Measurements from ENCODE around the gene CTSE. TPM values are rescaled to one million over a fixed set of nuclear protein-coding genes. Genes with fewer than 3 reads are reported as not detected.

Gene CTSE
- total RNA-seq, 1 experiment from 2014 or later = not detected

GRCh38 chr1:205961991-205962820 is 61.5 kb downstream of the CTSE start:
- in situ Hi-C loops (cut with HindIII; ENCODE audit: low pct_unique_long_range_greater_than_20kb, low sequenced_read_pairs) = no loop called here

GRCh38 chr1:205961405-205961804 is 62.3 kb downstream of the CTSE start:
- DNase-seq (ENCODE audit: low read depth, low spot score) (no peak), ATAC-seq (no peak)
- Histone ChIP-seq H3K36me3 (ENCODE audit: control insufficient read depth, insufficient read depth, low read length) (no peaks in the 10 kb centered on the region), H3K4me1 (ENCODE audit: control insufficient read depth, insufficient read depth, low read length) (no peaks in the 10 kb centered on the region), H3K4me3 (ENCODE audit: low read depth in 2 of 2, low read length in 2 of 2) (no peak overlapping the region), H3K27me3 (ENCODE audit: control insufficient read depth, insufficient read depth, low read length) (peaks cover 11% of the 10 kb centered on the region), H3K27ac (ENCODE audit: low read length) (no peak overlapping the region), H3K9me3 (ENCODE audit: control insufficient read depth, insufficient read depth, low read depth, low read length) (no peaks in the 10 kb centered on the region)
- POLR2A ChIA-PET = no interaction called here
- TF ChIP-seq POLR2AphosphoS5 (IDR thresholded peaks at IDR 0.05; ENCODE audit: low read depth, low read length) = no peak
- no peak for TF ChIP-seq SIN3A (IDR thresholded peaks at IDR 0.05; ENCODE audit: borderline replicate concordance, insufficient read depth, low read depth, low read length)
- TF ChIP-seq REST (IDR thresholded peaks at IDR 0.05; ENCODE audit: insufficient read depth in 1 of 2, low read depth in 2 of 2, low read length in 1 of 2) = no peak
- TF ChIP-seq CTCF (IDR thresholded peaks at IDR 0.05) = no peak
- TF ChIP-seq TCF7L2 (IDR thresholded peaks at IDR 0.05; ENCODE audit: low read depth, low read length) = no peak
- CTCF ChIA-PET = interaction anchor here (1.2 kb wide), 1 partner anchor 16 kb away, joined by 3 read pairs; no protein-coding TSS in a partner anchor
- in situ Hi-C loops (cut with HindIII; ENCODE audit: low pct_unique_long_range_greater_than_20kb, low sequenced_read_pairs) (no loop called here), intact Hi-C loops (cut with micrococcal nuclease; ENCODE audit: unreplicated experiment) (no loop called here)
- no TSS peak for BruUV-seq (replicated peaks)

More at GRCh38 chr1:205961991-205962820, 61.5 kb downstream of the CTSE start:
- Histone ChIP-seq H3K9me3 (ENCODE audit: control insufficient read depth, insufficient read depth, low read depth, low read length) (no peaks in the 10 kb centered on the region), H3K27ac (ENCODE audit: low read length) (no peak overlapping the region), H3K4me3 (ENCODE audit: low read depth in 2 of 2, low read length in 2 of 2) (no peak overlapping the region), H3K4me1 (ENCODE audit: control insufficient read depth, insufficient read depth, low read length) (no peaks in the 10 kb centered on the region), H3K36me3 (ENCODE audit: control insufficient read depth, insufficient read depth, low read length) (no peaks in the 10 kb centered on the region), H3K27me3 (ENCODE audit: control insufficient read depth, insufficient read depth, low read length) (peaks cover 7% of the 10 kb centered on the region)
- ATAC-seq (no peak), DNase-seq (ENCODE audit: low read depth, low spot score) (no peak)
- ChIA-PET CTCF (interaction anchor here (1.1 to 1.2 kb wide), 2 partner anchors 15 to 43 kb away, joined by 3 to 4 read pairs; no protein-coding TSS in a partner anchor), POLR2A (no interaction called here)
- TF ChIP-seq REST (IDR thresholded peaks at IDR 0.05; ENCODE audit: insufficient read depth in 1 of 2, low read depth in 2 of 2, low read length in 1 of 2) (no peak), POLR2AphosphoS5 (IDR thresholded peaks at IDR 0.05; ENCODE audit: low read depth, low read length) (no peak), SIN3A (IDR thresholded peaks at IDR 0.05; ENCODE audit: borderline replicate concordance, insufficient read depth, low read depth, low read length) (no peak), CTCF (IDR thresholded peaks at IDR 0.05) (no peak), TCF7L2 (IDR thresholded peaks at IDR 0.05; ENCODE audit: low read depth, low read length) (no peak)
- intact Hi-C loops (cut with micrococcal nuclease; ENCODE audit: unreplicated experiment) = no loop called here
- no TSS peak for BruUV-seq (replicated peaks)

All from Panc1 (cell line).